Panc1 (cell line): Measurements from ENCODE around the gene TRDMT1.

Experiments used
- REST ChIP-seq, 2 experiments: IDR thresholded peaks; 2 replicates each; pipeline ENCODE4 v1.6.1; 2011 to 2012; ENCODE audit warnings: low read depth in 2 of 2, control low read depth in 1 of 2, low read length in 1 of 2, mild to moderate bottlenecking in 1 of 2, moderate library complexity in 1 of 2; ENCODE audit not compliant: insufficient read depth in 1 of 2
- TCF7L2 ChIP-seq: IDR thresholded peaks from 2 replicates; pipeline ENCODE4 v1.6.1; 2011; ENCODE audit warnings: mild to moderate bottlenecking, low read depth, low read length, inconsistent platforms

- no peak for TF ChIP-seq TCF7L2
- no peak for TF ChIP-seq REST (IDR thresholded peaks at IDR 0.05; ENCODE audit: insufficient read depth in 1 of 2, low read depth in 2 of 2, low read length in 1 of 2)
Measured at GRCh38 chr10:17185873-17186272, 15.6 kb downstream of the TRDMT1 start.
